ENCODE measurements around the gene CABP5.

GRCh38 chr19:48043675-48044258 is at the start of gene CABP5:
- TF ChIP-seq POLR2A (IDR thresholded peaks at IDR 0.05) (no peak), CTCF (IDR thresholded peaks at IDR 0.05) (no peak), POLR2AphosphoS5 (IDR thresholded peaks at IDR 0.05) (no peak)

Data from upper lobe of left lung (tissue), 4 donors.